Cardiac muscle cell (in vitro differentiated cells and primary cell): Measurements from ENCODE around the gene SLC9A9. TPM values are rescaled to one million over a fixed set of nuclear protein-coding genes. Genes with fewer than 3 reads are reported as not detected.

Source experiments
- DNase-seq, 2 donors: peaks; one replicate each; pipeline versions ENCODE4 v3.0.0 to v3.0.0-alpha.2; 2010 to 2017; ENCODE audit warnings: low read depth in 1 of 2, low spot score in 1 of 2
- H3K27ac ChIP-seq: fragments of 200-600 bp; sonication (generic); 2 replicates; pipeline ENCODE4 v1.5.1; 2016
- H3K27me3 ChIP-seq: fragments of 200-600 bp; sonication (generic); 2 replicates; pipeline ENCODE4 v1.6.0; 2016; ENCODE audit warnings: control low read depth
- H3K36me3 ChIP-seq: fragments of 200-600 bp; sonication (generic); 2 replicates; pipeline ENCODE4 v1.5.1; 2016; ENCODE audit warnings: control low read depth
- H3K4me1 ChIP-seq: fragments of 200-600 bp; sonication (generic); 2 replicates; pipeline ENCODE4 v1.8.1; 2017; ENCODE audit warnings: low read depth, mild to moderate bottlenecking, mixed run types
- H3K4me3 ChIP-seq: fragments of 200-600 bp; sonication (generic); 2 replicates; pipeline ENCODE4 v1.5.1; 2016; ENCODE audit warnings: mild to moderate bottlenecking
- H3K9me3 ChIP-seq: fragments of 200-600 bp; sonication (generic); 2 replicates; pipeline ENCODE4 v1.5.1; 2017; ENCODE audit warnings: low read depth, mild to moderate bottlenecking, control low read depth
- polyA plus RNA-seq: library from polyadenylated mRNA; unstranded; fragments of >200 nt; fragmentation: Nextera tagmentation; extraction: Ambion mirVana; gene quantifications from 2 replicates; pipeline ENCODE4 v1.2.1, GENCODE V29; 2016
- total RNA-seq: library from RNA; depleted of rRNA; stranded (reverse); fragments of >200 nt; gene quantifications from 2 replicates; pipeline ENCODE4 v1.2.3, GENCODE V29; 2016
- TF ChIP-seq, protein P1 (sequence below): IDR thresholded peaks from 2 replicates; pipeline ENCODE4 v1.5.1; 2012; ENCODE audit warnings: low read depth, mild to moderate bottlenecking, low read length

SLC9A9 gene
- total and polyA plus RNA-seq, 2 experiments from 2014 or later, result 0.73 to 1.5 TPM

DNA sequence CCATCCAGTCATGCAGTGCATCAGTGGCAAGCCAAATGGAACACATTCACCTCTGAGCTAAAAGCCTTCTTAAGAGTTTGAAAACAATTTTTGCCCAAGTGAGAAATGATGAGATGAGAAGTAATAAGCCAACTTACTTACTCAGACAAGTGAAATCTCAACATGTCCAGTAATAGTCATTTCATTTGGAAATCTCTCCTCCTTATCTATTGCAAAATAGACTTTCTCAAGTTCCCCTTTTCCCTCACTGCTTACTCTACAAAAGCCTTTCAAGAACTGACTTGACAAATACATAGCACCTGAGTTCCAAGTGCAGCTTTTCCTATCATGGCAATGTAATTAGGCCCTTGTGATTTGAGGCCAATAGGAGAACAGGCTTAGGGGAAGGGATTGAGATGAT is 282.3 kb downstream of the SLC9A9 start:
- Histone ChIP-seq H3K4me3 (no peak overlapping the region), H3K36me3 (no peaks in the 10 kb centered on the region), H3K27ac (peak overlapping the region; percentile 66), H3K9me3 (no peaks in the 10 kb centered on the region), H3K4me1 (peaks cover 57% of the 10 kb centered on the region), H3K27me3 (no peaks in the 10 kb centered on the region)
- peak; percentile 62 to 67 for DNase-seq
- TF ChIP-seq, protein P1, sequence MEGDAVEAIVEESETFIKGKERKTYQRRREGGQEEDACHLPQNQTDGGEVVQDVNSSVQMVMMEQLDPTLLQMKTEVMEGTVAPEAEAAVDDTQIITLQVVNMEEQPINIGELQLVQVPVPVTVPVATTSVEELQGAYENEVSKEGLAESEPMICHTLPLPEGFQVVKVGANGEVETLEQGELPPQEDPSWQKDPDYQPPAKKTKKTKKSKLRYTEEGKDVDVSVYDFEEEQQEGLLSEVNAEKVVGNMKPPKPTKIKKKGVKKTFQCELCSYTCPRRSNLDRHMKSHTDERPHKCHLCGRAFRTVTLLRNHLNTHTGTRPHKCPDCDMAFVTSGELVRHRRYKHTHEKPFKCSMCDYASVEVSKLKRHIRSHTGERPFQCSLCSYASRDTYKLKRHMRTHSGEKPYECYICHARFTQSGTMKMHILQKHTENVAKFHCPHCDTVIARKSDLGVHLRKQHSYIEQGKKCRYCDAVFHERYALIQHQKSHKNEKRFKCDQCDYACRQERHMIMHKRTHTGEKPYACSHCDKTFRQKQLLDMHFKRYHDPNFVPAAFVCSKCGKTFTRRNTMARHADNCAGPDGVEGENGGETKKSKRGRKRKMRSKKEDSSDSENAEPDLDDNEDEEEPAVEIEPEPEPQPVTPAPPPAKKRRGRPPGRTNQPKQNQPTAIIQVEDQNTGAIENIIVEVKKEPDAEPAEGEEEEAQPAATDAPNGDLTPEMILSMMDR, result no peak

DNA sequence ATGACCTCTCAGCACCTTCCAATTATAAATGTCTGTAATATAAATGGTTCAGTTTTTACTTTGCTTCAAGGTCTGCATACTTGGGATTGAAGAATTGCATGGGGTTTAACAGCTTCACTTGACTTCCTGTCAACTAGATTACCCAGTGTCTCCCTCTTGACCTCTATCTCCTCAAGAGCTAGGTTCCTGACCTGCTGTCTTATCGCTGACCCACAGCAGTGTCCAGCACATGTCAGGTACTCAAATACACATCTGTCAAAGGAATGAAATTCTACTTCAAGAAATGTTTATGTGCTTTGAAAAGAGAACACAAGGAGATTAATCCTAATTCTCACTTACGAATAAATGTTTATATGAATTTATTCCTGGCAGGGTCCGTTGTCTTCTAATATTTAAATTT is 284.5 kb downstream of the SLC9A9 start:
- H3K4me3 ChIP-seq, result no peak overlapping the region
- no peaks in the 10 kb centered on the region for H3K27me3 ChIP-seq
- H3K4me1 ChIP-seq, result peaks cover 57% of the 10 kb centered on the region
- H3K36me3 ChIP-seq, result no peaks in the 10 kb centered on the region
- TF ChIP-seq, protein P1, result no peak
- no peaks in the 10 kb centered on the region for H3K9me3 ChIP-seq
- H3K27ac ChIP-seq, result peak overlapping the region; percentile 11
- DNase-seq, result peak in 1 of 2 donors; percentile 57

DNA sequence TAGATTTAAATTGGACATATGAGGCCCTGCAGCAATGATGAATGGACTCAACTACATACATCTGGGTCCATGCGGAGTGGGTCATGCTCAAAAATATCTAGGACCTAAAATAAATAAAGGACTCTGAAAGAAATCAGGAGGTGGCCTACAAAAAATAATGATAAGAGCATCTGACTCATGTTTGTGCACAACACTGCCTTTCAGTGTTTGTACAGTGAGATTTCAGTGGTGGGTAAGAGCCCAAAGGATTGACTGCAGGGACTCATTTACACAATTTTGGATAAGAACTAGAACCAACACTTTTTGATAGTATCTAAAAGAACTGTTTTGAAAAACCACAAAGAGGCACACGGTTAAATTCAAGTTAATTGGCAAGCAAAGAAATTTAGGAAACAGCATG is 285.5 kb downstream of the SLC9A9 start:
- Histone ChIP-seq H3K27ac (no peak overlapping the region), H3K4me1 (peaks cover 57% of the 10 kb centered on the region), H3K36me3 (no peaks in the 10 kb centered on the region), H3K9me3 (no peaks in the 10 kb centered on the region), H3K27me3 (no peaks in the 10 kb centered on the region), H3K4me3 (no peak overlapping the region)
- DNase-seq, result peak in 1 of 2 donors; percentile 17
- TF ChIP-seq, protein P1, result no peak

DNA sequence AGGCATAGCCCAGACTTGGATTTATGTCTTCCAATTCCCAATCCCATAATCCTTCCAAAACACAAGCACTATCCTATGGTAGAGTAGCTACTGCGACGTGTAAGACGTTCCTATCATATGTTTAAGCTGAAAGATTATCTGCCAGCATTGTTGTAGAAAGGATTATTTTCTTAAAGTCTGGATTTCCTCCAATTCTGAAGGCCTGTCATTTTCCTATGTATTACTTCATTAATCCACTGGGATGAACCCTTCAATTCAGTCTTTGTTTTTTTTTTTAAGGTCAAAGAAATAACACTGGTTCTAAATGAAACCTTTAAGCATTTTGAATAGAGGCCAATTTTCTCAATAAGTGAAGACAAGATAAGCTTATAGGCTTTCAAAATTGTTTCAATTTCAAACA is 289.0 kb downstream of the SLC9A9 start:
- TF ChIP-seq, protein P1, result no peak
- no peaks in the 10 kb centered on the region for H3K36me3 ChIP-seq
- H3K27ac ChIP-seq, result no peak overlapping the region
- H3K4me1 ChIP-seq, result peaks cover 30% of the 10 kb centered on the region
- no peaks in the 10 kb centered on the region for H3K9me3 ChIP-seq
- DNase-seq, result peak in 1 of 2 donors; percentile 14
- H3K27me3 ChIP-seq, result no peaks in the 10 kb centered on the region
- no peak overlapping the region for H3K4me3 ChIP-seq

DNA sequence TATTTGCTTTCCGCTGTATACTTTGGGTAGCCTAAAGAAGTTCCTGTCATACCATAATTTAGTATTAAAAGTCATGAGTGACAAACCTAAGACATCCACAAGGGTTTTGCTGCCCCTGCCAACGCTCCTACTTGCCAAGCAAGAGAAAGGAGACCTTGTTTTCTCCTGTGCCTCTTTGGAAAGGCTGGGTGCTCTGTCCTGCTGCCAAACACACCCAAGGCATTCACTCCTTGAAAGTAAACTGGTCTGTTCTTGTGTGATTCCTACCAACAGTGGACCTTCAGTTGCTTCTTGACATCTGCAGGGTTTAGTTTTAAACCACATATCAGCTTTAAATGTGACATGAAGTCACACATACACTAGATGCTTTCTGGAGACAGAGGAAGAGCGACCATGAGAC is 295.4 kb downstream of the SLC9A9 start:
- TF ChIP-seq, protein P1, result no peak
- DNase-seq, result no peak
- Histone ChIP-seq H3K9me3 (no peaks in the 10 kb centered on the region), H3K27me3 (no peaks in the 10 kb centered on the region), H3K36me3 (no peaks in the 10 kb centered on the region), H3K27ac (no peak overlapping the region), H3K4me3 (no peak overlapping the region), H3K4me1 (no peaks in the 10 kb centered on the region)

DNA sequence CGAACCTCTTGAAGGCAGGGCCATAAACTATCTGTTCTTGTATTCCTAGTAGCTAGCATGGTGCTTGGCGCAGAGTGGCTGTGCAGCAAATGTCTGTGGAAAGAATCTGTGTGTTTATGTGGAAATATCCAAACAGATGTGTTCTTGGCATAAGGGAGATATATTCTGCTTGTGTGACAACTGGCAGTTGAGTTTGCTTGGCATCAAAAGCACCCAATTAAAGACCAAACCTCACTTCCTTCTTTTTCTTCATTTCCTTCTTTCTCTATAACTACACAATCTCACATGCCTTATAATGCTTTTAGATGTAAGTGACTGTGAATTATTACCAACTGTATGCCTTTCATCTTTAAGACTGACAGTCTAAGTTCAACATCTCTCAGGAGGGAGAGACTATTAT is 296.5 kb downstream of the SLC9A9 start:
- Histone ChIP-seq H3K4me1 (no peaks in the 10 kb centered on the region), H3K27ac (no peak overlapping the region), H3K9me3 (no peaks in the 10 kb centered on the region), H3K4me3 (no peak overlapping the region), H3K27me3 (no peaks in the 10 kb centered on the region), H3K36me3 (no peaks in the 10 kb centered on the region)
- TF ChIP-seq, protein P1, result no peak
- DNase-seq, result no peak
